Measurements from ENCODE around the gene USP17L22. TPM values are rescaled to one million over a fixed set of nuclear protein-coding genes. Genes with fewer than 3 reads are reported as not detected.

The USP17L22 gene, protein sequence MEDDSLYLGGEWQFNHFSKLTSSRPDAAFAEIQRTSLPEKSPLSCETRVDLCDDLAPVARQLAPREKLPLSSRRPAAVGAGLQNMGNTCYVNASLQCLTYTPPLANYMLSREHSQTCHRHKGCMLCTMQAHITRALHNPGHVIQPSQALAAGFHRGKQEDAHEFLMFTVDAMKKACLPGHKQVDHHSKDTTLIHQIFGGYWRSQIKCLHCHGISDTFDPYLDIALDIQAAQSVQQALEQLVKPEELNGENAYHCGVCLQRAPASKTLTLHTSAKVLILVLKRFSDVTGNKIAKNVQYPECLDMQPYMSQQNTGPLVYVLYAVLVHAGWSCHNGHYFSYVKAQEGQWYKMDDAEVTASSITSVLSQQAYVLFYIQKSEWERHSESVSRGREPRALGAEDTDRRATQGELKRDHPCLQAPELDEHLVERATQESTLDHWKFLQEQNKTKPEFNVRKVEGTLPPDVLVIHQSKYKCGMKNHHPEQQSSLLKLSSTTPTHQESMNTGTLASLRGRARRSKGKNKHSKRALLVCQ
- total RNA-seq, result not detected in 2 replicates

DNA sequence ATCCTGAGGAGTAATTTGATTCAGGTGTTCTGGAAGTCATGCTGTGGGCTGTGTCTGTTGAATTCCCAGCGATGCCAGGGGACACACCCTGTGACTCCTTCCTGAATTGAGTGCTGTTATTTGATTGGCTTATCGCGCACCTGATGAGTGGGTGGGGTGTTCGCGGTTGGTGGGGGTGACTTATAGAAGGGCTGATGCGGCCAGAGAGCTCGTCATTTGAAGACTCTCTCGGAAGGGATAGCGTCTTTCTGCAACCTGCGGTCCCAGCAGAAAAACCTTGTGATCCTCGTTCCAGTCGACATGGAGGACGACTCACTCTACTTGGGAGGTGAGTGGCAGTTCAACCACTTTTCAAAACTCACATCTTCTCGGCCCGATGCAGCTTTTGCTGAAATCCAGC is at the start of gene USP17L22:
Gene USP17L22, plus strand, starts transcription at position 301 of the 400 bp plus-strand sequence. Its CDS starts 0 bp downstream, at position 301.

GRCh38 chr4:9219852-9220251 is 47.6 kb upstream of the USP17L22 start, which contains the start of gene USP17L12:
USP17L12 (plus strand) TSS chr4:9220152; CDS start chr4:9220152, 0 bp downstream.

GRCh38 chr4:9224596-9224995 is 42.8 kb upstream of the USP17L22 start, which contains the start of gene USP17L13:
USP17L13 (plus strand) TSS chr4:9224896; CDS start chr4:9224896, 0 bp downstream.

GRCh38 chr4:9234085-9234484 is 33.3 kb upstream of the USP17L22 start, which contains the start of gene USP17L15:
USP17L15 (plus strand) TSS chr4:9234385; CDS start chr4:9234385, 0 bp downstream.

GRCh38 chr4:9243579-9243978 is 23.8 kb upstream of the USP17L22 start, which contains the start of gene USP17L17:
USP17L17 (plus strand) TSS chr4:9243879; CDS start chr4:9243879, 0 bp downstream.

DNA sequence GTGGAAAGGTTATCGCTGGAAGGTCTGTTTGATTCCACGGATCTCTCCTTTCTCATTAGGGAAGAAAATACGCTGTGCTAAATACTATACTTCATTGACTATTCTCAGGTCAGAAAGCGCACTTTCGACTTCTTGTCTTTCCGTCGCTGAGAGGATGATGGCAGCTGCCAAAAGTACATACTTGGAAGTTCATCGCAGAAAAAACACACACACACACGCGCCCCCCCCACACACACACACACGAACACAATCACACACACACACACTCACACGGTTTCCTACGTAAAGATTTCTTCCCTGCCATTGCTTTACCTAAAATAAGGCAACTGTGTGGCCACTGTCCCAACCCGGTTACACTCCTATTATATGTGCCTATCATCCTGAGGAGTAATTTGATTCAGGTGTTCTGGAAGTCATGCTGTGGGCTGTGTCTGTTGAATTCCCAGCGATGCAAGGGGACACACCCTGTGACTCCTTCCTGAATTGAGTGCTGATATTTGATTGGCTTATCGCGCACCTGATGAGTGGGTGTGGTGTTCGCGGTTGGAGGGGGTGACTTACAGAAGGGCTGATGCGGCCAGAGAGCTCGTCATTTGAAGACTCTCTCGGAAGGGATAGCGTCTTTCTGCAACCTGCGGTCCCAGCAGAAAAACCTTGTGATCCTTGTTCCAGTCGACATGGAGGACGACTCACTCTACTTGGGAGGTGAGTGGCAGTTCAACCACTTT is 19.3 kb upstream of the USP17L22 start, which contains the start of gene USP17L18:
Gene USP17L18, plus strand, starts transcription at position 678 of the 728 bp plus-strand sequence. Its CDS starts 0 bp downstream, at position 678.

GRCh38 chr4:9253078-9253477 is 14.3 kb upstream of the USP17L22 start, which contains the start of gene USP17L19:
USP17L19 (plus strand) TSS chr4:9253378; CDS start chr4:9253378, 0 bp downstream.

DNA sequence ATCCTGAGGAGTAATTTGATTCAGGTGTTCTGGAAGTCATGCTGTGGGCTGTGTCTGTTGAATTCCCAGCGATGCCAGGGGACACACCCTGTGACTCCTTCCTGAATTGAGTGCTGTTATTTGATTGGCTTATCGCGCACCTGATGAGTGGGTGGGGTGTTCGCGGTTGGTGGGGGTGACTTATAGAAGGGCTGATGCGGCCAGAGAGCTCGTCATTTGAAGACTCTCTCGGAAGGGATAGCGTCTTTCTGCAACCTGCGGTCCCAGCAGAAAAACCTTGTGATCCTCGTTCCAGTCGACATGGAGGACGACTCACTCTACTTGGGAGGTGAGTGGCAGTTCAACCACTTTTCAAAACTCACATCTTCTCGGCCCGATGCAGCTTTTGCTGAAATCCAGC is 9.6 kb upstream of the USP17L22 start, which contains the start of gene USP17L20:
Gene USP17L20, plus strand, starts transcription at position 301 of the 400 bp plus-strand sequence. Its CDS starts 0 bp downstream, at position 301.

DNA sequence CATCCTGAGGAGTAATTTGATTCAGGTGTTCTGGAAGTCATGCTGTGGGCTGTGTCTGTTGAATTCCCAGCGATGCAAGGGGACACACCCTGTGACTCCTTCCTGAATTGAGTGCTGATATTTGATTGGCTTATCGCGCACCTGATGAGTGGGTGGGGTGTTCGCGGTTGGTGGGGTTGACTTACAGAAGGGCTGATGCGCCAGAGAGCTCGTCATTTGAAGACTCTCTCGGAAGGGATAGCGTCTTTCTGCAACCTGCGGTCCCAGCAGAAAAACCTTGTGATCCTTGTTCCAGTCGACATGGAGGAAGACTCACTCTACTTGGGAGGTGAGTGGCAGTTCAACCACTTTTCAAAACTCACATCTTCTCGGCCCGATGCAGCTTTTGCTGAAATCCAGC is 4.8 kb upstream of the USP17L22 start, which contains the start of gene USP17L21:
Gene USP17L21, plus strand, starts transcription at position 301 of the 400 bp plus-strand sequence. Its CDS starts 0 bp downstream, at position 301.

Other genes with a start within 250 kb of the USP17L22 start
- gene FAM90A26, start 97.2 kb upstream of the USP17L22 start, total RNA-seq, result not detected in 2 replicates
- not detected in 2 replicates for gene USP17L10, start 57.0 kb upstream of the USP17L22 start, total RNA-seq
- gene USP17L11, start 52.2 kb upstream of the USP17L22 start, total RNA-seq, result not detected in 2 replicates
- not detected in 2 replicates for gene USP17L12, start 47.5 kb upstream of the USP17L22 start, total RNA-seq
- not detected in 2 replicates for gene USP17L13, start 42.7 kb upstream of the USP17L22 start, total RNA-seq
- not detected in 2 replicates for gene USP17L15, start 33.2 kb upstream of the USP17L22 start, total RNA-seq
- gene USP17L17, start 23.7 kb upstream of the USP17L22 start, total RNA-seq, result not detected in 2 replicates
- not detected in 2 replicates for gene USP17L18, start 19.0 kb upstream of the USP17L22 start, total RNA-seq
- gene USP17L19, start 14.2 kb upstream of the USP17L22 start, total RNA-seq, result not detected in 2 replicates
- not detected in 2 replicates for gene USP17L20, start 9.5 kb upstream of the USP17L22 start, total RNA-seq
- gene USP17L21, start 4.7 kb upstream of the USP17L22 start, total RNA-seq, result not detected in 2 replicates
- not detected in 2 replicates for gene USP17L24, start 57.5 kb downstream of the USP17L22 start, total RNA-seq
- gene USP17L25, start 62.3 kb downstream of the USP17L22 start, total RNA-seq, result not detected in 2 replicates
- gene USP17L26, start 67.0 kb downstream of the USP17L22 start, total RNA-seq, result not detected in 2 replicates
- not detected in 2 replicates for gene USP17L5, start 71.8 kb downstream of the USP17L22 start, total RNA-seq
- gene USP17L27, start 76.5 kb downstream of the USP17L22 start, total RNA-seq, result not detected in 2 replicates
- gene USP17L28, start 81.3 kb downstream of the USP17L22 start, total RNA-seq, result not detected in 2 replicates
- not detected in 2 replicates for gene USP17L29, start 86.0 kb downstream of the USP17L22 start, total RNA-seq
- gene USP17L30, start 95.5 kb downstream of the USP17L22 start, total RNA-seq, result not detected in 2 replicates
- gene DEFB131A, start 176.8 kb downstream of the USP17L22 start, total RNA-seq, result not detected in 2 replicates